ENCODE results near the gene LGALS12.

- TF ChIP-seq, protein P1, sequence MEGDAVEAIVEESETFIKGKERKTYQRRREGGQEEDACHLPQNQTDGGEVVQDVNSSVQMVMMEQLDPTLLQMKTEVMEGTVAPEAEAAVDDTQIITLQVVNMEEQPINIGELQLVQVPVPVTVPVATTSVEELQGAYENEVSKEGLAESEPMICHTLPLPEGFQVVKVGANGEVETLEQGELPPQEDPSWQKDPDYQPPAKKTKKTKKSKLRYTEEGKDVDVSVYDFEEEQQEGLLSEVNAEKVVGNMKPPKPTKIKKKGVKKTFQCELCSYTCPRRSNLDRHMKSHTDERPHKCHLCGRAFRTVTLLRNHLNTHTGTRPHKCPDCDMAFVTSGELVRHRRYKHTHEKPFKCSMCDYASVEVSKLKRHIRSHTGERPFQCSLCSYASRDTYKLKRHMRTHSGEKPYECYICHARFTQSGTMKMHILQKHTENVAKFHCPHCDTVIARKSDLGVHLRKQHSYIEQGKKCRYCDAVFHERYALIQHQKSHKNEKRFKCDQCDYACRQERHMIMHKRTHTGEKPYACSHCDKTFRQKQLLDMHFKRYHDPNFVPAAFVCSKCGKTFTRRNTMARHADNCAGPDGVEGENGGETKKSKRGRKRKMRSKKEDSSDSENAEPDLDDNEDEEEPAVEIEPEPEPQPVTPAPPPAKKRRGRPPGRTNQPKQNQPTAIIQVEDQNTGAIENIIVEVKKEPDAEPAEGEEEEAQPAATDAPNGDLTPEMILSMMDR (IDR thresholded peaks at IDR 0.05) = no peak
- no peak for TF ChIP-seq POLR2A (IDR thresholded peaks at IDR 0.05)
These were observed 12.8 kb upstream of the LGALS12 start for GRCh38 chr11:63493127-63493526.
